Left cardiac atrium (tissue), 4 donors: ENCODE data around the gene ZNF516. TPM values are rescaled to one million over a fixed set of nuclear protein-coding genes. Genes with fewer than 3 reads are reported as not detected.

Source experiments
- ATAC-seq, 2 donors: fragments of 200-7000 bp; cut with Tn5 transposase; one replicate each; pipeline ENCODE4 v1.9.1; 2020; ENCODE audit warnings: mild to moderate bottlenecking in 2 of 2, moderate library complexity in 2 of 2
- DNase-seq: peaks from one replicate; pipeline ENCODE4 v3.0.0-alpha.2; 2020
- intact Hi-C, 2 donors: fragments of 100-400 bp; cut with DNase I; formaldehyde crosslinking; loops; one replicate each; pipeline versions ENCODE4 v1.14.1 to v1.15.1; 2022 to 2023
- total RNA-seq, 2 donors: library from RNA; stranded (reverse); fragmentation: NEBNext Ultra II Directional; extraction: Animal tissue kit (Norgen Biotek cat#: 25700); gene quantifications; one replicate each; pipeline ENCODE4 v1.2.1, GENCODE V29; 2021
- donor health status: DM: no; HTN: yes; CAD: no.
- donor health status: DM: no; HTN: yes; CAD: no; lungs with severe emphysema.
- donor health status: DM: yes; HTN: yes; CAD: no.
- donor health status: Dilated cardiomyopathy.

ZNF516 gene
- total RNA-seq, 2 donors from 2014 or later, result 14.9 to 15.7 TPM

GRCh38 chr18:76450452-76451395 lies 44.3 kb downstream of the ZNF516 start:
- peak; percentile 80 to 86 for ATAC-seq
- DNase-seq, result peak; percentile 74
- intact Hi-C loops, result no loop called here

GRCh38 chr18:76449111-76449453 lies 46.0 kb downstream of the ZNF516 start:
- DNase-seq (no peak), ATAC-seq (no peak)
- intact Hi-C loops, result no loop called here

GRCh38 chr18:76448256-76449110 lies 46.6 kb downstream of the ZNF516 start:
- no peak for DNase-seq
- no peak for ATAC-seq
- intact Hi-C loops, result no loop called here

- DNase-seq (no peak), ATAC-seq (no peak)
- intact Hi-C loops, result no loop called here
These were observed 47.7 kb downstream of the ZNF516 start for GRCh38 chr18:76447258-76447890.

GRCh38 chr18:76446321-76447257 lies 48.5 kb downstream of the ZNF516 start:
- no peak for DNase-seq
- no peak for ATAC-seq
- intact Hi-C loops, result no loop called here

- intact Hi-C loops, result no loop called here
- ATAC-seq (peak; percentile 20 to 72), DNase-seq (no peak)
These were observed 49.3 kb downstream of the ZNF516 start for GRCh38 chr18:76445741-76446232.

GRCh38 chr18:76445275-76445674 lies 49.8 kb downstream of the ZNF516 start:
- intact Hi-C loops, result no loop called here
- ATAC-seq (peak in 1 of 2 donors; percentile 67), DNase-seq (no peak)

- ATAC-seq (no peak), DNase-seq (no peak)
- intact Hi-C loops, result no loop called here
These were observed 50.5 kb downstream of the ZNF516 start for GRCh38 chr18:76444446-76445105.

GRCh38 chr18:76443519-76444445 lies 51.3 kb downstream of the ZNF516 start:
- DNase-seq, result no peak
- no peak for ATAC-seq
- intact Hi-C loops, result no loop called here

GRCh38 chr18:76442413-76443171 lies 52.5 kb downstream of the ZNF516 start:
- intact Hi-C loops, result no loop called here
- ATAC-seq (no peak), DNase-seq (no peak)

GRCh38 chr18:76441668-76442412 lies 53.2 kb downstream of the ZNF516 start:
- intact Hi-C loops, result no loop called here
- no peak for ATAC-seq
- DNase-seq, result no peak

- intact Hi-C loops, result no loop called here
- ATAC-seq, result no peak
- DNase-seq, result no peak
These were observed 53.9 kb downstream of the ZNF516 start for GRCh38 chr18:76441002-76441667.

- no peak for DNase-seq
- intact Hi-C loops, result no loop called here
- no peak for ATAC-seq
These were observed 57.1 kb downstream of the ZNF516 start for GRCh38 chr18:76437910-76438309.

GRCh38 chr18:76437011-76437410 lies 58.0 kb downstream of the ZNF516 start:
- intact Hi-C loops, result no loop called here
- ATAC-seq (peak; percentile 45 to 69), DNase-seq (no peak)

- ATAC-seq (no peak), DNase-seq (no peak)
- intact Hi-C loops, result no loop called here
These were observed 58.7 kb downstream of the ZNF516 start for GRCh38 chr18:76436342-76436741.
